ENCODE data around the gene HECTD2.
A peak's percentile ranks its signal among the peaks of the same experiment; 100 is the strongest.
"Not testable (repeated sequence)": the region's sequence is repeated elsewhere in the genome, so short reads cannot be mapped to it uniquely, and the experiment has no call there.

The HECTD2 gene

GRCh38 chr10:91409869-91410637 is at the start of gene HECTD2:
Gene HECTD2, plus strand, starts transcription at chr10:91410344. Its CDS starts 95 bp downstream, at chr10:91410439.
- H3K9ac ChIP-seq (ENCODE audit: low read length) = peak within 1 kb of the TSS; percentile 99
- no peaks in the 10 kb centered on the region for H3K27me3 ChIP-seq (ENCODE audit: control insufficient read depth, insufficient read depth, low read length)
- H3K36me3 ChIP-seq (ENCODE audit: control insufficient read depth, insufficient read depth, low read length) = no peaks in the 10 kb centered on the region
- peak within 1 kb of the TSS; percentile 99 for H3K4me3 ChIP-seq (ENCODE audit: low read length)
- peaks cover 3% of the 10 kb centered on the region for H3K4me1 ChIP-seq (ENCODE audit: control insufficient read depth, insufficient read depth, low read length)
- H3K27ac ChIP-seq (ENCODE audit: low read depth, low read length) = peak within 1 kb of the TSS; percentile 99

- Histone ChIP-seq H3K4me3 (ENCODE audit: low read length) (no peak overlapping the region), H3K27ac (ENCODE audit: low read depth, low read length) (no peak overlapping the region), H3K27me3 (ENCODE audit: control insufficient read depth, insufficient read depth, low read length) (no peaks in the 10 kb centered on the region), H3K36me3 (ENCODE audit: control insufficient read depth, insufficient read depth, low read length) (no peaks in the 10 kb centered on the region), H3K9ac (ENCODE audit: low read length) (no peak overlapping the region), H3K4me1 (ENCODE audit: control insufficient read depth, insufficient read depth, low read length) (no peaks in the 10 kb centered on the region)
Observed at GRCh38 chr10:91360461-91360860, 49.7 kb upstream of the HECTD2 start.

- not testable (repeated sequence) for H3K36me3 ChIP-seq (ENCODE audit: control insufficient read depth, insufficient read depth, low read length); H3K9ac ChIP-seq (ENCODE audit: low read length); H3K27me3 ChIP-seq (ENCODE audit: control insufficient read depth, insufficient read depth, low read length); H3K4me1 ChIP-seq (ENCODE audit: control insufficient read depth, insufficient read depth, low read length); H3K4me3 ChIP-seq (ENCODE audit: low read length); H3K27ac ChIP-seq (ENCODE audit: low read depth, low read length)
Observed at GRCh38 chr10:91365519-91365918, 44.6 kb upstream of the HECTD2 start.

- Histone ChIP-seq H3K36me3 (ENCODE audit: control insufficient read depth, insufficient read depth, low read length) (no peaks in the 10 kb centered on the region), H3K4me3 (ENCODE audit: low read length) (no peak overlapping the region), H3K27me3 (ENCODE audit: control insufficient read depth, insufficient read depth, low read length) (no peaks in the 10 kb centered on the region), H3K9ac (ENCODE audit: low read length) (no peak overlapping the region), H3K27ac (ENCODE audit: low read depth, low read length) (no peak overlapping the region), H3K4me1 (ENCODE audit: control insufficient read depth, insufficient read depth, low read length) (no peaks in the 10 kb centered on the region)
Observed at GRCh38 chr10:91366704-91367103, 43.4 kb upstream of the HECTD2 start.

- no peak overlapping the region for H3K9ac ChIP-seq (ENCODE audit: low read length)
- no peaks in the 10 kb centered on the region for H3K27me3 ChIP-seq (ENCODE audit: control insufficient read depth, insufficient read depth, low read length)
- H3K4me3 ChIP-seq (ENCODE audit: low read length) = no peak overlapping the region
- H3K36me3 ChIP-seq (ENCODE audit: control insufficient read depth, insufficient read depth, low read length) = no peaks in the 10 kb centered on the region
- no peak overlapping the region for H3K27ac ChIP-seq (ENCODE audit: low read depth, low read length)
- no peaks in the 10 kb centered on the region for H3K4me1 ChIP-seq (ENCODE audit: control insufficient read depth, insufficient read depth, low read length)
Observed at GRCh38 chr10:91367127-91367531, 43.0 kb upstream of the HECTD2 start.

GRCh38 chr10:91367558-91367957 is 42.6 kb upstream of the HECTD2 start:
- no peak overlapping the region for H3K9ac ChIP-seq (ENCODE audit: low read length)
- H3K27ac ChIP-seq (ENCODE audit: low read depth, low read length) = no peak overlapping the region
- H3K36me3 ChIP-seq (ENCODE audit: control insufficient read depth, insufficient read depth, low read length) = no peaks in the 10 kb centered on the region
- H3K27me3 ChIP-seq (ENCODE audit: control insufficient read depth, insufficient read depth, low read length) = no peaks in the 10 kb centered on the region
- no peaks in the 10 kb centered on the region for H3K4me1 ChIP-seq (ENCODE audit: control insufficient read depth, insufficient read depth, low read length)
- H3K4me3 ChIP-seq (ENCODE audit: low read length) = no peak overlapping the region

- not testable (repeated sequence) for H3K27ac ChIP-seq (ENCODE audit: low read depth, low read length); H3K9ac ChIP-seq (ENCODE audit: low read length); H3K36me3 ChIP-seq (ENCODE audit: control insufficient read depth, insufficient read depth, low read length); H3K27me3 ChIP-seq (ENCODE audit: control insufficient read depth, insufficient read depth, low read length); H3K4me3 ChIP-seq (ENCODE audit: low read length); H3K4me1 ChIP-seq (ENCODE audit: control insufficient read depth, insufficient read depth, low read length)
Observed at GRCh38 chr10:91369978-91370589, 40.1 kb upstream of the HECTD2 start.

GRCh38 chr10:91374052-91374451 is 36.1 kb upstream of the HECTD2 start:
- H3K36me3 ChIP-seq (ENCODE audit: control insufficient read depth, insufficient read depth, low read length) = no peaks in the 10 kb centered on the region
- H3K27me3 ChIP-seq (ENCODE audit: control insufficient read depth, insufficient read depth, low read length) = no peaks in the 10 kb centered on the region
- H3K4me1 ChIP-seq (ENCODE audit: control insufficient read depth, insufficient read depth, low read length) = no peaks in the 10 kb centered on the region
- H3K27ac ChIP-seq (ENCODE audit: low read depth, low read length) = no peak overlapping the region
- H3K9ac ChIP-seq (ENCODE audit: low read length) = no peak overlapping the region
- H3K4me3 ChIP-seq (ENCODE audit: low read length) = no peak overlapping the region

GRCh38 chr10:91378061-91378460 is 32.1 kb upstream of the HECTD2 start:
- no peak overlapping the region for H3K4me3 ChIP-seq (ENCODE audit: low read length)
- H3K9ac ChIP-seq (ENCODE audit: low read length) = no peak overlapping the region
- no peaks in the 10 kb centered on the region for H3K4me1 ChIP-seq (ENCODE audit: control insufficient read depth, insufficient read depth, low read length)
- no peaks in the 10 kb centered on the region for H3K36me3 ChIP-seq (ENCODE audit: control insufficient read depth, insufficient read depth, low read length)
- no peaks in the 10 kb centered on the region for H3K27me3 ChIP-seq (ENCODE audit: control insufficient read depth, insufficient read depth, low read length)
- no peak overlapping the region for H3K27ac ChIP-seq (ENCODE audit: low read depth, low read length)

GRCh38 chr10:91380873-91381256 is 29.3 kb upstream of the HECTD2 start:
- H3K36me3 ChIP-seq (ENCODE audit: control insufficient read depth, insufficient read depth, low read length) = no peaks in the 10 kb centered on the region
- no peak overlapping the region for H3K9ac ChIP-seq (ENCODE audit: low read length)
- no peak overlapping the region for H3K4me3 ChIP-seq (ENCODE audit: low read length)
- H3K4me1 ChIP-seq (ENCODE audit: control insufficient read depth, insufficient read depth, low read length) = no peaks in the 10 kb centered on the region
- no peaks in the 10 kb centered on the region for H3K27me3 ChIP-seq (ENCODE audit: control insufficient read depth, insufficient read depth, low read length)
- no peak overlapping the region for H3K27ac ChIP-seq (ENCODE audit: low read depth, low read length)

- H3K9ac ChIP-seq (ENCODE audit: low read length) = no peak overlapping the region
- H3K4me3 ChIP-seq (ENCODE audit: low read length) = no peak overlapping the region
- no peak overlapping the region for H3K27ac ChIP-seq (ENCODE audit: low read depth, low read length)
- H3K4me1 ChIP-seq (ENCODE audit: control insufficient read depth, insufficient read depth, low read length) = no peaks in the 10 kb centered on the region
- no peaks in the 10 kb centered on the region for H3K36me3 ChIP-seq (ENCODE audit: control insufficient read depth, insufficient read depth, low read length)
- H3K27me3 ChIP-seq (ENCODE audit: control insufficient read depth, insufficient read depth, low read length) = no peaks in the 10 kb centered on the region
Observed at GRCh38 chr10:91381257-91381891, 28.8 kb upstream of the HECTD2 start.

GRCh38 chr10:91385306-91386085 is 24.6 kb upstream of the HECTD2 start:
- Histone ChIP-seq H3K9ac (ENCODE audit: low read length) (no peak overlapping the region), H3K4me1 (ENCODE audit: control insufficient read depth, insufficient read depth, low read length) (no peaks in the 10 kb centered on the region), H3K27me3 (ENCODE audit: control insufficient read depth, insufficient read depth, low read length) (no peaks in the 10 kb centered on the region), H3K36me3 (ENCODE audit: control insufficient read depth, insufficient read depth, low read length) (no peaks in the 10 kb centered on the region), H3K4me3 (ENCODE audit: low read length) (no peak overlapping the region), H3K27ac (ENCODE audit: low read depth, low read length) (no peak overlapping the region)
